MCF 10A (cell line): Measurements from ENCODE around the gene TMEM176A. TPM values are rescaled to one million over a fixed set of nuclear protein-coding genes. Genes with fewer than 3 reads are reported as not detected.

ENCODE experiments used
- BruUV-seq: library from RNA; stranded (reverse); fragments of 400-500 nt; replicated peaks from 2 replicates; lab custom pipeline; 2021; lab: Mats Ljungman, UMichigan
- CTCF ChIA-PET: fragments of 300-600 bp; sonication (Branson Sonifier 250); formaldehyde crosslinking; extraction: SDS; loops from one replicate; lab custom pipeline; 2021; ENCODE audit warnings: antibody characterized with exemption, inconsistent platforms; lab: Yijun Ruan, JAX
- POLR2A ChIA-PET: fragments of 300-600, 350-650 bp; sonication (Branson Sonifier 250); formaldehyde crosslinking; extraction: SDS; loops from one replicate; lab custom pipeline; 2020; ENCODE audit warnings: antibody characterized with exemption, inconsistent platforms; lab: Yijun Ruan, JAX
- DNase-seq: peaks from one replicate; pipeline ENCODE4 v3.0.0-alpha.2; 2018; ENCODE audit not compliant: unreplicated experiment
- H3K27ac Mint-ChIP-seq: one replicate; pipeline ENCODE4 v1.8.0; 2022; ENCODE audit warnings: mild to moderate bottlenecking, low read depth, mixed read lengths; ENCODE audit not compliant: unreplicated experiment
- H3K27me3 Mint-ChIP-seq: one replicate; pipeline ENCODE4 v1.8.0; 2022; ENCODE audit warnings: mixed read lengths; ENCODE audit not compliant: insufficient read depth, unreplicated experiment
- H3K36me3 Mint-ChIP-seq: one replicate; pipeline ENCODE4 v1.8.0; 2022; ENCODE audit warnings: mild to moderate bottlenecking, moderate library complexity, mixed read lengths; ENCODE audit not compliant: insufficient read depth, unreplicated experiment
- H3K4me1 Mint-ChIP-seq: one replicate; pipeline ENCODE4 v1.8.0; 2022; ENCODE audit warnings: mixed read lengths; ENCODE audit not compliant: insufficient read depth, unreplicated experiment
- H3K4me3 Mint-ChIP-seq: one replicate; pipeline ENCODE4 v1.8.0; 2022; ENCODE audit warnings: mild to moderate bottlenecking, moderate library complexity, mixed read lengths; ENCODE audit not compliant: unreplicated experiment
- H3K9me3 Mint-ChIP-seq: one replicate; pipeline ENCODE4 v1.8.0; 2022; ENCODE audit warnings: mixed read lengths; ENCODE audit not compliant: unreplicated experiment
- intact Hi-C: fragments of 100-400 bp; cut with micrococcal nuclease; formaldehyde crosslinking; loops from 2 replicates; pipeline ENCODE4 v1.14.1; 2022
- total RNA-seq: library from RNA; stranded (reverse); gene quantifications from 2 replicates; pipeline ENCODE4 v1.2.3, GENCODE V29; 2022
- TF ChIP-seq, protein P1 (sequence below): fragments of 200-600 bp; IDR thresholded peaks from one replicate; pipeline ENCODE4 v1.8.0; 2022; ENCODE audit warnings: antibody characterized with exemption, mild to moderate bottlenecking; ENCODE audit not compliant: unreplicated experiment

TMEM176A gene
- total RNA-seq, 1 experiment from 2014 or later: not detected

DNA sequence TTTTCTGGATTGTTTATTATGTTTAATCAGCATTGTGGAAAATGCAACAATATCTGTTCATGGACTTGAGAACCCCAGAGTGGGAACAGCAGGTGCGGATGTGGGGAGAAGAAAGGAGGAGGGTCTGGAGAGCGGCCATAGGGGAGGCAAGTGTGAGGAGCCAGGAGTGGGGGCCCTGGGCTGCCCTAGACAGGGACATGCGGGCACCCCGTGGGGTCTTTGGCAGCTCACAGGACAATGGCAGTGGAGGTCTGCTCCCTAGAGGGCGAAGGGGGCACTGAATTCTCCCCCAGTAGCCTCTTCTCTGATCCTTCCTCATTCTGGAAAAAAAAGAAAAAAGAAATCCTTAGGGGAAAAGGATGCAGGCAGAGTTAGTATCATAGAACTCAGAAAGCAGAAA, 9.3 kb upstream of the TMEM176A start:
- Mint-ChIP-seq H3K36me3 (no peaks in the 10 kb centered on the region), H3K27me3 (peaks cover 30% of the 10 kb centered on the region), H3K4me1 (no peaks in the 10 kb centered on the region), H3K4me3 (no peak overlapping the region), H3K9me3 (no peaks in the 10 kb centered on the region), H3K27ac (no peak overlapping the region)
- BruUV-seq: no TSS peak
- POLR2A ChIA-PET: no interaction called here
- TF ChIP-seq, protein P1, sequence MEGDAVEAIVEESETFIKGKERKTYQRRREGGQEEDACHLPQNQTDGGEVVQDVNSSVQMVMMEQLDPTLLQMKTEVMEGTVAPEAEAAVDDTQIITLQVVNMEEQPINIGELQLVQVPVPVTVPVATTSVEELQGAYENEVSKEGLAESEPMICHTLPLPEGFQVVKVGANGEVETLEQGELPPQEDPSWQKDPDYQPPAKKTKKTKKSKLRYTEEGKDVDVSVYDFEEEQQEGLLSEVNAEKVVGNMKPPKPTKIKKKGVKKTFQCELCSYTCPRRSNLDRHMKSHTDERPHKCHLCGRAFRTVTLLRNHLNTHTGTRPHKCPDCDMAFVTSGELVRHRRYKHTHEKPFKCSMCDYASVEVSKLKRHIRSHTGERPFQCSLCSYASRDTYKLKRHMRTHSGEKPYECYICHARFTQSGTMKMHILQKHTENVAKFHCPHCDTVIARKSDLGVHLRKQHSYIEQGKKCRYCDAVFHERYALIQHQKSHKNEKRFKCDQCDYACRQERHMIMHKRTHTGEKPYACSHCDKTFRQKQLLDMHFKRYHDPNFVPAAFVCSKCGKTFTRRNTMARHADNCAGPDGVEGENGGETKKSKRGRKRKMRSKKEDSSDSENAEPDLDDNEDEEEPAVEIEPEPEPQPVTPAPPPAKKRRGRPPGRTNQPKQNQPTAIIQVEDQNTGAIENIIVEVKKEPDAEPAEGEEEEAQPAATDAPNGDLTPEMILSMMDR: no peak
- no peak for DNase-seq
- CTCF ChIA-PET: no interaction called here
- intact Hi-C loops: no loop called here

DNA sequence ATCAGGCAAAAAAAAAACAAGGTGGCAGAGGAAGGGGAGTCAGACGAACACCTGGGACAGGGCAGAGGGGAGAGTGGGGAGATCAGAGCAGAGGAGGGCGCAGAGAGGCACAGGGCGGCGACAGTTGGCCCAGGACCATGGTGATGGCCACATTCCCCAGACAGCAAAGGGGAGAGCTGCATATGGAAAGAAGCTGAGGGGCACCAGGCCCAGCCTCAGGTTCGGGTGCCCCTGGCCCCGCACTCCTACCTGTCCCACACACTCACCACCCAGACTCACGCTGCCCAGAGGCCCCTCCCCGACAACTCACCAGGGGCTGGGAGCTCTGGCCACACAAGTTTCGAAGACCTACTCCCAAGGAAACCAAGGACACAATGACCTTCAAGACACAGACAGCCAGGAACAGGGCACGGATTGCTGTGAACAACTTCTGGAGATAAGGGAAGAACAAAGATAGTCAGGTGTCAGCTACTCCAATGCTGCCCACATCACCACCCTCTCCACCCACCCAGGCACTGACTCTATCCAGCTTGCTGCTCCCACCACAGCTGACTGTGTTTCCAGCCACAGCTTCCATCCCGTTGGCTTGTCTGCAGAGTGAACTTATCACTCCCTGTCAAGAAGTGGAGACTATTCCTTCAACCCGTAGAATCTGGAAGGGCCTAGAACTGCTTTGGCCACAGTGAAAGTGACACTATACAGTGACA, 8.7 kb upstream of the TMEM176A start:
- H3K4me3 Mint-ChIP-seq: no peak overlapping the region
- ChIA-PET POLR2A (no interaction called here), CTCF (interaction anchor here (0.7 to 1.1 kb wide), 2 partner anchors 13 kb away, joined by 3 to 7 read pairs; no protein-coding TSS in a partner anchor)
- H3K4me1 Mint-ChIP-seq: no peaks in the 10 kb centered on the region
- no peaks in the 10 kb centered on the region for H3K9me3 Mint-ChIP-seq
- intact Hi-C loops: no loop called here
- no peak for DNase-seq
- H3K27ac Mint-ChIP-seq: no peak overlapping the region
- H3K27me3 Mint-ChIP-seq: peaks cover 29% of the 10 kb centered on the region
- H3K36me3 Mint-ChIP-seq: no peaks in the 10 kb centered on the region
- TF ChIP-seq, protein P1: no peak
- no TSS peak for BruUV-seq

DNA sequence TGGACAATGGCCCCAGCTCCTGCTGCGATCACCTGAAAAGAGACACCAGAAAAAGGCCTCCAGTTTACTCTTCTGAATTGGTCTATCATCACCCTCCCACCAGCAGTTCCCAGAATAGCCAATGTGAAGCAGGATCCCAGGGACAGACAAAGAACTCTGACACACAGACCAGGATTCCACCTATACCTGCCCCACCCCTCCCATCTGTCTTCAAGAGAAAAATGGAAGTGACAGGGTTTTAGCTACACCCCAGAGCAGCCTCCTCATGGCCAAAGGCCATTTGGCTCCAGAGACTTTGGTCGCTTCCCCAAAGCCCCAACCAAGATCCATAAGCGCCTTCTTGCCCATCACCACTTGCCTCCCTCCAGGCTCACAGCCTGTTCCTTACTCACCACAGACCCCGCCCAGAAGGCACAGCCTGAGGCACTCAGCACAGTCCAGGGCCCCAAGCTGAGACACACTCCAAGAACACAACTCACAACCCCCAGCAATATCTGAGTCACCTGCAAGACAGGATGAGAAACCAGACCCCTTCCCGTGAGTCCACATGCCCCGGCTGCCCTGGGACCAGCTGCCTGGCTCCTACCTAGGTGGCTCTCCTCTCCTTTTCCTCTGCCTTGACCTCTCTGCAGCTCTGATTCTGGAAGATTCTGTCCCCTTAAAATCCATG, 6.9 kb upstream of the TMEM176A start:
- no peak for DNase-seq
- TF ChIP-seq, protein P1: no peak
- Mint-ChIP-seq H3K27ac (no peak overlapping the region), H3K4me1 (no peaks in the 10 kb centered on the region), H3K4me3 (no peak overlapping the region), H3K9me3 (no peaks in the 10 kb centered on the region), H3K36me3 (no peaks in the 10 kb centered on the region), H3K27me3 (peaks cover 14% of the 10 kb centered on the region)
- POLR2A ChIA-PET: interaction anchor here (0.8 kb wide), 2 partner anchors 9 to 14 kb away, joined by 3 to 5 read pairs; no protein-coding TSS in a partner anchor
- intact Hi-C loops: no loop called here
- no TSS peak for BruUV-seq
- CTCF ChIA-PET: interaction anchor here (0.5 to 1.2 kb wide), 6 partner anchors 84 to 509 kb away, joined by 3 to 5 read pairs (median 3); no protein-coding TSS in a partner anchor

DNA sequence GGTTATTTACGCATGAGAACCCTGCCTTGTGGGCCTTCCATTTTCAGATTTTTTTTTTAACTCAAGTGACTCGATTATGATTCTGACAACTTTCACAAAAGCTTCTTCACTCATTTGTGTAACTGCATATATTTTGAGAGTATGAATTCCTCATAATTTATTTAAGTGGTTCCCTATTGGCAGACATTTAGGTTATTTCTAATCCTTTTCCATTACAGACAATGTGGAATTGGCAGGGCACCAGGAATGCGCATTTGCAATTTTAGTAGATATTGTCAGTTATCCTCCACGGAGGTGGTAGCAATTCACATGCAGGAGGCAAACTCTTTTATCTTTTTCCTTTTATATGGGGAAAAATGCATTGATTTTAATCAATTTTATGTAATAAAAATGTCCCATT, 2.9 kb upstream of the TMEM176A start:
- no peak for DNase-seq
- Mint-ChIP-seq H3K36me3 (no peaks in the 10 kb centered on the region), H3K4me3 (no peak overlapping the region), H3K4me1 (no peaks in the 10 kb centered on the region), H3K27ac (no peak overlapping the region), H3K27me3 (peaks cover 11% of the 10 kb centered on the region), H3K9me3 (peaks cover 8% of the 10 kb centered on the region)
- intact Hi-C loops: no loop called here
- POLR2A ChIA-PET: no interaction called here
- TF ChIP-seq, protein P1: no peak
- CTCF ChIA-PET: interaction anchor here (1.0 kb wide), 1 partner anchor 12 kb away, joined by 5 read pairs; no protein-coding TSS in a partner anchor
- no TSS peak for BruUV-seq
